Panc1 (cell line): ENCODE measurements around the gene IFRD1. TPM values are rescaled to one million over a fixed set of nuclear protein-coding genes. Genes with fewer than 3 reads are reported as not detected.

Experiments
- ATAC-seq: fragments of 200-7000 bp; cut with Tn5 transposase; 2 replicates; pipeline ENCODE4 v1.9.1; 2020; ENCODE audit warnings: mild to moderate bottlenecking, moderate library complexity
- BruUV-seq: library from RNA; stranded (reverse); fragments of 400-500 nt; replicated peaks from 2 replicates; lab custom pipeline; 2021; lab: Mats Ljungman, UMichigan
- CTCF ChIA-PET: fragments of 300-600 bp; sonication (Branson Sonifier 250); formaldehyde crosslinking; loops from one replicate; lab custom pipeline; 2022; ENCODE audit warnings: antibody characterized with exemption; lab: Charles Lee
- POLR2A ChIA-PET: fragments of 300-600 bp; sonication (Branson Sonifier 250); formaldehyde crosslinking; loops from one replicate; lab custom pipeline; 2022; ENCODE audit warnings: antibody characterized with exemption; lab: Charles Lee
- DNase-seq: peaks from one replicate; pipeline ENCODE4 v3.0.0-alpha.2; 2010; ENCODE audit warnings: low read depth, low spot score
- H3K27ac ChIP-seq: 2 replicates; pipeline ENCODE4 v1.5.1; 2011; ENCODE audit warnings: mild to moderate bottlenecking, low read length, inconsistent platforms
- H3K27me3 ChIP-seq: fragments of 200-500 bp; sonication (Bioruptor generic); 2 replicates; pipeline ENCODE4 v1.6.0; 2014; ENCODE audit warnings: low read length, inconsistent platforms; ENCODE audit not compliant: control insufficient read depth, insufficient read depth
- H3K36me3 ChIP-seq: fragments of 200-500 bp; sonication (Bioruptor generic); 2 replicates; pipeline ENCODE4 v1.5.1; 2014; ENCODE audit warnings: inconsistent platforms, mild to moderate bottlenecking, low read length, moderate library complexity; ENCODE audit not compliant: control insufficient read depth, insufficient read depth
- H3K4me1 ChIP-seq: 2 replicates; pipeline ENCODE4 v1.5.1; 2011; ENCODE audit warnings: inconsistent platforms, mild to moderate bottlenecking, low read length, moderate library complexity; ENCODE audit not compliant: control insufficient read depth, insufficient read depth
- H3K4me3 ChIP-seq, 2 experiments: 2 replicates each; pipeline ENCODE4 v1.5.1; 2011 to 2012; ENCODE audit warnings: low read depth in 2 of 2, low read length in 2 of 2, mild to moderate bottlenecking in 2 of 2, inconsistent platforms in 1 of 2, moderate library complexity in 1 of 2
- H3K9me3 ChIP-seq: fragments of 200-500 bp; sonication (Bioruptor generic); 2 replicates; pipeline ENCODE4 v1.5.1; 2014; ENCODE audit warnings: low read depth, mild to moderate bottlenecking, inconsistent platforms, low read length, moderate library complexity; ENCODE audit not compliant: control insufficient read depth, insufficient read depth
- CTCF ChIP-seq: fragments of 450-650 bp; IDR thresholded peaks from 2 replicates; pipeline ENCODE4 v1.5.1; 2017; ENCODE audit warnings: mild to moderate bottlenecking
- POLR2AphosphoS5 ChIP-seq: IDR thresholded peaks from 2 replicates; pipeline ENCODE4 v1.6.1; 2012; ENCODE audit warnings: mild to moderate bottlenecking, low read depth, low read length, moderate library complexity
- REST ChIP-seq, 2 experiments: IDR thresholded peaks; 2 replicates each; pipeline ENCODE4 v1.6.1; 2011 to 2012; ENCODE audit warnings: low read depth in 2 of 2, control low read depth in 1 of 2, low read length in 1 of 2, mild to moderate bottlenecking in 1 of 2, moderate library complexity in 1 of 2; ENCODE audit not compliant: insufficient read depth in 1 of 2
- SIN3A ChIP-seq: IDR thresholded peaks from 2 replicates; pipeline ENCODE4 v1.6.1; 2012; ENCODE audit warnings: low read depth, mild to moderate bottlenecking, low read length, moderate library complexity, borderline replicate concordance; ENCODE audit not compliant: insufficient read depth
- TCF7L2 ChIP-seq: IDR thresholded peaks from 2 replicates; pipeline ENCODE4 v1.6.1; 2011; ENCODE audit warnings: mild to moderate bottlenecking, low read depth, low read length, inconsistent platforms
- in situ Hi-C: cut with HindIII; loops from 2 replicates; pipeline ENCODE4 v1.10.0; 2016; ENCODE audit warnings: low sequenced_read_pairs, low pct_unique_long_range_greater_than_20kb
- intact Hi-C: fragments of 100-400 bp; cut with micrococcal nuclease; formaldehyde crosslinking; loops from one replicate; pipeline ENCODE4 v1.10.0; 2022; ENCODE audit not compliant: unreplicated experiment
- total RNA-seq: library from RNA; stranded (reverse); gene quantifications from one replicate; pipeline ENCODE4 v1.2.1, GENCODE V29; 2021; ENCODE audit not compliant: unreplicated experiment

IFRD1 gene
- total RNA-seq, 1 experiment from 2014 or later = 54.3 TPM

GRCh38 chr7:112433289-112433688 lies 17.0 kb upstream of the IFRD1 start:
- H3K4me1 ChIP-seq = no peaks in the 10 kb centered on the region
- H3K27ac ChIP-seq = no peak overlapping the region
- ATAC-seq (no peak), DNase-seq (no peak)
- POLR2A ChIA-PET = no interaction called here
- no TSS peak for BruUV-seq
- H3K27me3 ChIP-seq = no peaks in the 10 kb centered on the region
- CTCF ChIA-PET = no interaction called here
- in situ Hi-C loops (no loop called here), intact Hi-C loops (no loop called here)
- no peaks in the 10 kb centered on the region for H3K36me3 ChIP-seq
- H3K9me3 ChIP-seq = no peaks in the 10 kb centered on the region
- TF ChIP-seq POLR2AphosphoS5 (no peak), TCF7L2 (no peak), CTCF (no peak), SIN3A (no peak), REST (IDR thresholded peaks at IDR 0.05; ENCODE audit: insufficient read depth in 1 of 2, low read depth in 2 of 2, low read length in 1 of 2) (no peak)
- H3K4me3 ChIP-seq = no peak overlapping the region

GRCh38 chr7:112437072-112437471 lies 13.2 kb upstream of the IFRD1 start:
- POLR2A ChIA-PET = no interaction called here
- BruUV-seq = no TSS peak
- in situ Hi-C loops (no loop called here), intact Hi-C loops (no loop called here)
- Histone ChIP-seq H3K36me3 (no peaks in the 10 kb centered on the region), H3K9me3 (no peaks in the 10 kb centered on the region), H3K27ac (no peak overlapping the region), H3K27me3 (no peaks in the 10 kb centered on the region), H3K4me1 (no peaks in the 10 kb centered on the region), H3K4me3 (no peak overlapping the region)
- TF ChIP-seq CTCF (no peak), TCF7L2 (no peak), REST (IDR thresholded peaks at IDR 0.05; ENCODE audit: insufficient read depth in 1 of 2, low read depth in 2 of 2, low read length in 1 of 2) (no peak), POLR2AphosphoS5 (no peak), SIN3A (no peak)
- CTCF ChIA-PET = no interaction called here
- DNase-seq (no peak), ATAC-seq (no peak)
